WTC11 (cell line): ENCODE measurements around the gene SETD1A. TPM values are rescaled to one million over a fixed set of nuclear protein-coding genes. Genes with fewer than 3 reads are reported as not detected.
"Not testable (repeated sequence)": the region's sequence is repeated elsewhere in the genome, so short reads cannot be mapped to it uniquely, and the experiment has no call there.

ENCODE experiments used
- ATAC-seq: fragments of 200-7000 bp; cut with Tn5 transposase; 2 replicates; pipeline ENCODE4 v1.10.0; 2021; ENCODE audit warnings: mild to moderate bottlenecking, moderate library complexity
- CTCF ChIA-PET: fragments of 300-600 bp; sonication (Branson Sonifier 250); formaldehyde crosslinking; loops from one replicate; lab custom pipeline; 2021; ENCODE audit warnings: antibody characterized with exemption; lab: Charles Lee
- POLR2A ChIA-PET: fragments of 350-600 bp; sonication (Branson Sonifier 250); formaldehyde crosslinking; loops from one replicate; lab custom pipeline; 2021; ENCODE audit warnings: antibody characterized with exemption; lab: Charles Lee
- DNase-seq: peaks from one replicate; pipeline ENCODE4 v3.0.0; 2021; ENCODE audit warnings: low spot score
- H3K27ac Mint-ChIP-seq: 2 replicates; pipeline ENCODE4 v1.8.0; 2021; ENCODE audit warnings: mixed read lengths
- H3K27me3 Mint-ChIP-seq: 2 replicates; pipeline ENCODE4 v1.8.0; 2021; ENCODE audit warnings: low read depth, mild to moderate bottlenecking, moderate library complexity, mixed read lengths
- H3K36me3 Mint-ChIP-seq: 2 replicates; pipeline ENCODE4 v1.8.0; 2021; ENCODE audit warnings: mixed read lengths
- H3K4me1 Mint-ChIP-seq: 2 replicates; pipeline ENCODE4 v1.8.0; 2022; ENCODE audit warnings: mixed read lengths
- H3K4me3 Mint-ChIP-seq: 2 replicates; pipeline ENCODE4 v1.8.0; 2021; ENCODE audit warnings: mild to moderate bottlenecking, moderate library complexity, mixed read lengths
- H3K9me3 Mint-ChIP-seq: 2 replicates; pipeline ENCODE4 v1.8.0; 2021; ENCODE audit warnings: mixed read lengths
- CBFB ChIP-seq: sonication (generic); formaldehyde crosslinking; IDR thresholded peaks from 2 replicates; pipeline ENCODE4 v1.8.1; 2022; ENCODE audit warnings: mild to moderate bottlenecking, low read depth, missing genetic modification reagents
- CREB1 ChIP-seq: sonication (generic); formaldehyde crosslinking; IDR thresholded peaks from 2 replicates; pipeline ENCODE4 v1.8.0; 2023; ENCODE audit warnings: mild to moderate bottlenecking, missing genetic modification reagents
- JAZF1 ChIP-seq: fragments of 250-450 bp; sonication (Bioruptor Pico); IDR thresholded peaks from 2 replicates; pipeline ENCODE4 v1.9.0; 2021; ENCODE audit warnings: moderate library complexity, mild to moderate bottlenecking, inconsistent platforms
- MYBL2 ChIP-seq: sonication (generic); formaldehyde crosslinking; IDR thresholded peaks from 2 replicates; pipeline ENCODE4 v1.8.1; 2023; ENCODE audit warnings: mild to moderate bottlenecking, moderate library complexity, missing genetic modification reagents
- NFYB ChIP-seq: sonication (generic); formaldehyde crosslinking; conservative IDR thresholded peaks from 2 replicates; pipeline ENCODE4 v1.8.0; 2022; ENCODE audit warnings: low read depth, missing genetic modification reagents
- RORB ChIP-seq: fragments of 250-450 bp; sonication (Bioruptor Pico); IDR thresholded peaks from 2 replicates; pipeline ENCODE4 v1.9.0; 2021; ENCODE audit warnings: mild to moderate bottlenecking
- SMAD3 ChIP-seq: sonication (generic); formaldehyde crosslinking; IDR thresholded peaks from 2 replicates; pipeline ENCODE4 v1.8.0; 2022; ENCODE audit warnings: missing genetic modification reagents, mild to moderate bottlenecking, borderline replicate concordance
- SOX15 ChIP-seq: fragments of 250-450 bp; sonication (Bioruptor Pico); IDR thresholded peaks from 2 replicates; pipeline ENCODE4 v1.9.0; 2021; ENCODE audit warnings: mild to moderate bottlenecking
- TCF7 ChIP-seq: sonication (generic); formaldehyde crosslinking; IDR thresholded peaks from 2 replicates; pipeline ENCODE4 v1.8.0; 2022; ENCODE audit warnings: mild to moderate bottlenecking, low read depth, missing genetic modification reagents, moderate library complexity
- TEAD1 ChIP-seq: sonication (generic); formaldehyde crosslinking; IDR thresholded peaks from 2 replicates; pipeline ENCODE4 v1.8.0; 2022; ENCODE audit warnings: mild to moderate bottlenecking, missing genetic modification reagents
- ZNF121 ChIP-seq: sonication (generic); formaldehyde crosslinking; IDR thresholded peaks from 2 replicates; pipeline ENCODE4 v1.8.0; 2023; ENCODE audit warnings: missing genetic modification reagents
- ZNF219 ChIP-seq: sonication (generic); formaldehyde crosslinking; IDR thresholded peaks from 2 replicates; pipeline ENCODE4 v1.8.0; 2023; ENCODE audit warnings: missing genetic modification reagents, mild to moderate bottlenecking, borderline replicate concordance
- total RNA-seq: library from RNA; stranded (reverse); gene quantifications from 3 replicates; pipeline ENCODE4 v1.2.3, GENCODE V29; 2021
- TF ChIP-seq, protein P1 (sequence below): sonication (generic); formaldehyde crosslinking; IDR thresholded peaks from 2 replicates; pipeline ENCODE4 v1.8.1; 2022; ENCODE audit warnings: missing genetic modification reagents, borderline replicate concordance
- TF ChIP-seq, protein P2 (sequence below): sonication (generic); formaldehyde crosslinking; conservative IDR thresholded peaks from 2 replicates; pipeline ENCODE4 v1.8.1; 2023; ENCODE audit warnings: mild to moderate bottlenecking, low read depth, missing genetic modification reagents, moderate library complexity
- TF ChIP-seq, protein P3 (sequence below): sonication (generic); formaldehyde crosslinking; IDR thresholded peaks from 2 replicates; pipeline ENCODE4 v1.8.0; 2022; ENCODE audit warnings: mild to moderate bottlenecking, missing genetic modification reagents
- TF ChIP-seq, protein P4 (sequence below): sonication (generic); formaldehyde crosslinking; IDR thresholded peaks from 2 replicates; pipeline ENCODE4 v1.8.1; 2023; ENCODE audit warnings: mild to moderate bottlenecking, moderate library complexity, missing genetic modification reagents
- TF ChIP-seq, protein P5 (sequence below): fragments of 200-600 bp; IDR thresholded peaks from 2 replicates; pipeline ENCODE4 v1.8.0; 2022; ENCODE audit warnings: antibody characterized with exemption
- TF ChIP-seq, protein P6 (sequence below): sonication (generic); formaldehyde crosslinking; IDR thresholded peaks from 2 replicates; pipeline ENCODE4 v1.8.0; 2022; ENCODE audit warnings: missing genetic modification reagents
- TF ChIP-seq, protein P7 (sequence below): fragments of 250-450 bp; sonication (Bioruptor Pico); IDR thresholded peaks from 2 replicates; pipeline ENCODE4 v2.1.2; 2022; ENCODE audit warnings: mild to moderate bottlenecking, moderate library complexity
- TF ChIP-seq, protein P8 (sequence below): sonication (generic); formaldehyde crosslinking; IDR thresholded peaks from 2 replicates; pipeline ENCODE4 v1.8.1; 2023; ENCODE audit warnings: mild to moderate bottlenecking, missing genetic modification reagents, moderate library complexity

The SETD1A gene
- total RNA-seq, 1 experiment from 2014 or later, result 31.1 TPM

DNA sequence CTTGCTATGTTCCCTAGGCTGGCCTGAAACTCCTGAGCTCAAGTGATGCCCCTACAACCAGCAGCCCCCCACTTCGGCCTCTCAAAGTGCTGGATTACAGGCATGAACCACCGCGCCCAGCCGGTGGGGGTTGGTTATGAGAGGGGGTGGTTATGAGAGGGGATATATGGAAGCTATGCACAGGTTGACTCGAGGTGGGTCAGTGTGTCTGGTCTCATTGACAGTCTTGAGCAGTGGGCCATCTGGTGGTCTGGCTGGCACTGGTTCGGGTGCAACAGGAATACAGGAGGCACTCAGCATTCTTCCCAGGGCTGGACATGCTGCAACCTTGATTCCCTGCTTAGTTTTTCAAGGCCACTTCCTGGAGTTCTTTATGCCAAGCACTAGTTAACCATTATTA, 58.5 kb downstream of the SETD1A start (continued):
- TF ChIP-seq, protein P1, sequence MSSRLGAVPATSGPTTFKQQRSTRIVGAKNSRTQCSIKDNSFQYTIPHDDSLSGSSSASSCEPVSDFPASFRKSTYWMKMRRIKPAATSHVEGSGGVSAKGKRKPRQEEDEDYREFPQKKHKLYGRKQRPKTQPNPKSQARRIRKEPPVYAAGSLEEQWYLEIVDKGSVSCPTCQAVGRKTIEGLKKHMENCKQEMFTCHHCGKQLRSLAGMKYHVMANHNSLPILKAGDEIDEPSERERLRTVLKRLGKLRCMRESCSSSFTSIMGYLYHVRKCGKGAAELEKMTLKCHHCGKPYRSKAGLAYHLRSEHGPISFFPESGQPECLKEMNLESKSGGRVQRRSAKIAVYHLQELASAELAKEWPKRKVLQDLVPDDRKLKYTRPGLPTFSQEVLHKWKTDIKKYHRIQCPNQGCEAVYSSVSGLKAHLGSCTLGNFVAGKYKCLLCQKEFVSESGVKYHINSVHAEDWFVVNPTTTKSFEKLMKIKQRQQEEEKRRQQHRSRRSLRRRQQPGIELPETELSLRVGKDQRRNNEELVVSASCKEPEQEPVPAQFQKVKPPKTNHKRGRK, result no peak
- no peak for TF ChIP-seq TEAD1 (CRISPR knock-in tag)
- no peak for TF ChIP-seq ZNF219 (CRISPR knock-in tag)
- TF ChIP-seq ZNF121 (CRISPR knock-in tag), result no peak
- TF ChIP-seq SMAD3 (CRISPR knock-in tag), result no peak
- TF ChIP-seq, protein P2, sequence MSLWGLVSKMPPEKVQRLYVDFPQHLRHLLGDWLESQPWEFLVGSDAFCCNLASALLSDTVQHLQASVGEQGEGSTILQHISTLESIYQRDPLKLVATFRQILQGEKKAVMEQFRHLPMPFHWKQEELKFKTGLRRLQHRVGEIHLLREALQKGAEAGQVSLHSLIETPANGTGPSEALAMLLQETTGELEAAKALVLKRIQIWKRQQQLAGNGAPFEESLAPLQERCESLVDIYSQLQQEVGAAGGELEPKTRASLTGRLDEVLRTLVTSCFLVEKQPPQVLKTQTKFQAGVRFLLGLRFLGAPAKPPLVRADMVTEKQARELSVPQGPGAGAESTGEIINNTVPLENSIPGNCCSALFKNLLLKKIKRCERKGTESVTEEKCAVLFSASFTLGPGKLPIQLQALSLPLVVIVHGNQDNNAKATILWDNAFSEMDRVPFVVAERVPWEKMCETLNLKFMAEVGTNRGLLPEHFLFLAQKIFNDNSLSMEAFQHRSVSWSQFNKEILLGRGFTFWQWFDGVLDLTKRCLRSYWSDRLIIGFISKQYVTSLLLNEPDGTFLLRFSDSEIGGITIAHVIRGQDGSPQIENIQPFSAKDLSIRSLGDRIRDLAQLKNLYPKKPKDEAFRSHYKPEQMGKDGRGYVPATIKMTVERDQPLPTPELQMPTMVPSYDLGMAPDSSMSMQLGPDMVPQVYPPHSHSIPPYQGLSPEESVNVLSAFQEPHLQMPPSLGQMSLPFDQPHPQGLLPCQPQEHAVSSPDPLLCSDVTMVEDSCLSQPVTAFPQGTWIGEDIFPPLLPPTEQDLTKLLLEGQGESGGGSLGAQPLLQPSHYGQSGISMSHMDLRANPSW (CRISPR knock-in tag), result no peak
- TF ChIP-seq, protein P3, sequence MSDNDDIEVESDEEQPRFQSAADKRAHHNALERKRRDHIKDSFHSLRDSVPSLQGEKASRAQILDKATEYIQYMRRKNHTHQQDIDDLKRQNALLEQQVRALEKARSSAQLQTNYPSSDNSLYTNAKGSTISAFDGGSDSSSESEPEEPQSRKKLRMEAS (CRISPR knock-in tag), result no peak
- TF ChIP-seq, protein P4, sequence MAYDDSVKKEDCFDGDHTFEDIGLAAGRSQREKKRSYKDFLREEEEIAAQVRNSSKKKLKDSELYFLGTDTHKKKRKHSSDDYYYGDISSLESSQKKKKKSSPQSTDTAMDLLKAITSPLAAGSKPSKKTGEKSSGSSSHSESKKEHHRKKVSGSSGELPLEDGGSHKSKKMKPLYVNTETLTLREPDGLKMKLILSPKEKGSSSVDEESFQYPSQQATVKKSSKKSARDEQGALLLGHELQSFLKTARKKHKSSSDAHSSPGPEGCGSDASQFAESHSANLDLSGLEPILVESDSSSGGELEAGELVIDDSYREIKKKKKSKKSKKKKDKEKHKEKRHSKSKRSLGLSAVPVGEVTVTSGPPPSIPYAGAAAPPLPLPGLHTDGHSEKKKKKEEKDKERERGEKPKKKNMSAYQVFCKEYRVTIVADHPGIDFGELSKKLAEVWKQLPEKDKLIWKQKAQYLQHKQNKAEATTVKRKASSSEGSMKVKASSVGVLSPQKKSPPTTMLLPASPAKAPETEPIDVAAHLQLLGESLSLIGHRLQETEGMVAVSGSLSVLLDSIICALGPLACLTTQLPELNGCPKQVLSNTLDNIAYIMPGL (CRISPR knock-in tag), result no peak
- TF ChIP-seq JAZF1 (CRISPR knock-in tag), result no peak

DNA sequence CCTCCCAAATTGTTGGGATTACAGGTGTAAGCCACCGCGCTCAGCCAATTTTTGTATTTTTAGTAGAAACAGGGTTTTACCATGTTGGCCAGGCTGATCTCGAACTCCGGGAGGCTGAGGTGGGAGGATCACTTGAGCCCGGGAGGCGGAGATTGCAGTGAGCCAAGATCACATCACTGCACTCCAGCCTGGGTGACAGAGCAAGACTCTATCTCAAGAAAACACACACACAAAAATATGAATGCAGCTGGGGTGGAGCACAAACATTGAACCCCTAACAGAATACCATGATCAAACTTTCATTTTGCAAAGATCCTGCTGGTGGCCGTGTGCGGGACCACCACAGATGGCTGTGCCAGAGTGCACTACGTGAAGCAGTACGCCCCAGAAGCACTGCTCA, 60.2 kb downstream of the SETD1A start:
- H3K4me1 Mint-ChIP-seq, H3K27ac Mint-ChIP-seq, H3K36me3 Mint-ChIP-seq, POLR2A ChIA-PET, DNase-seq, H3K9me3 Mint-ChIP-seq, ATAC-seq, H3K4me3 Mint-ChIP-seq: not testable (repeated sequence)
- CTCF ChIA-PET, result interaction anchor here (2.4 kb wide), 1 partner anchor 32 kb away, joined by 19 read pairs; the partner anchor contains the start of gene HSD3B7
- peaks cover 17% of the 10 kb centered on the region for H3K27me3 Mint-ChIP-seq

DNA sequence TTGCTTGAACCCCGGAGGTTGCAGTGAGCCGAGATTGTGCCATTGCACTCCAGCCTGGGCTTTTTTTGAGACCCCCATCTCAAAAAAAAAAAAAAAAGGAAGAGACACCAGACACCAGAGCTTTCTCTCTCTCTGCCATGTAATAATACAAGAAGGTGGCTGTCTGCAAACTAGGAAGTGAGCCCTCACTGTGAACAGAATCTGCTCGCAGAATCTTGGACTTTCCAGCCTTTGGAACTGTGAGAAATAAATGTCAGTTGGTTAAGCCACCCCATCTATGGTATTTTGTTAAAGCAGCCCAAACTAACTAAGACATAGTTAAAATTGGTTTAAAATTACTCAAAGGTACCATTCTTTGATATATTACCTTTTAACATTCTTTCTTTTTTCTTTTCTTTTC, 63.0 kb downstream of the SETD1A start:
- Mint-ChIP-seq H3K27me3 (0 out of 2 replicates have a peak, but pooled peaks cover under 1% of the 10 kb centered on the region), H3K27ac (no peak overlapping the region), H3K9me3 (no peaks in the 10 kb centered on the region), H3K4me3 (no peak overlapping the region), H3K36me3 (no peaks in the 10 kb centered on the region), H3K4me1 (peaks cover 2% of the 10 kb centered on the region; the same call in 1 of the 2 replicates)
- ATAC-seq, result no peak
- ChIA-PET POLR2A (no interaction called here), CTCF (no interaction called here)
- no peak for DNase-seq
- TF ChIP-seq MYBL2, result no peak
- TF ChIP-seq NFYB (CRISPR knock-in tag), result no peak
- no peak for TF ChIP-seq RORB
- no peak for TF ChIP-seq TCF7 (CRISPR knock-in tag)
- TF ChIP-seq, protein P5, sequence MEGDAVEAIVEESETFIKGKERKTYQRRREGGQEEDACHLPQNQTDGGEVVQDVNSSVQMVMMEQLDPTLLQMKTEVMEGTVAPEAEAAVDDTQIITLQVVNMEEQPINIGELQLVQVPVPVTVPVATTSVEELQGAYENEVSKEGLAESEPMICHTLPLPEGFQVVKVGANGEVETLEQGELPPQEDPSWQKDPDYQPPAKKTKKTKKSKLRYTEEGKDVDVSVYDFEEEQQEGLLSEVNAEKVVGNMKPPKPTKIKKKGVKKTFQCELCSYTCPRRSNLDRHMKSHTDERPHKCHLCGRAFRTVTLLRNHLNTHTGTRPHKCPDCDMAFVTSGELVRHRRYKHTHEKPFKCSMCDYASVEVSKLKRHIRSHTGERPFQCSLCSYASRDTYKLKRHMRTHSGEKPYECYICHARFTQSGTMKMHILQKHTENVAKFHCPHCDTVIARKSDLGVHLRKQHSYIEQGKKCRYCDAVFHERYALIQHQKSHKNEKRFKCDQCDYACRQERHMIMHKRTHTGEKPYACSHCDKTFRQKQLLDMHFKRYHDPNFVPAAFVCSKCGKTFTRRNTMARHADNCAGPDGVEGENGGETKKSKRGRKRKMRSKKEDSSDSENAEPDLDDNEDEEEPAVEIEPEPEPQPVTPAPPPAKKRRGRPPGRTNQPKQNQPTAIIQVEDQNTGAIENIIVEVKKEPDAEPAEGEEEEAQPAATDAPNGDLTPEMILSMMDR, result no peak
- TF ChIP-seq SOX15, result no peak
- TF ChIP-seq, protein P6, sequence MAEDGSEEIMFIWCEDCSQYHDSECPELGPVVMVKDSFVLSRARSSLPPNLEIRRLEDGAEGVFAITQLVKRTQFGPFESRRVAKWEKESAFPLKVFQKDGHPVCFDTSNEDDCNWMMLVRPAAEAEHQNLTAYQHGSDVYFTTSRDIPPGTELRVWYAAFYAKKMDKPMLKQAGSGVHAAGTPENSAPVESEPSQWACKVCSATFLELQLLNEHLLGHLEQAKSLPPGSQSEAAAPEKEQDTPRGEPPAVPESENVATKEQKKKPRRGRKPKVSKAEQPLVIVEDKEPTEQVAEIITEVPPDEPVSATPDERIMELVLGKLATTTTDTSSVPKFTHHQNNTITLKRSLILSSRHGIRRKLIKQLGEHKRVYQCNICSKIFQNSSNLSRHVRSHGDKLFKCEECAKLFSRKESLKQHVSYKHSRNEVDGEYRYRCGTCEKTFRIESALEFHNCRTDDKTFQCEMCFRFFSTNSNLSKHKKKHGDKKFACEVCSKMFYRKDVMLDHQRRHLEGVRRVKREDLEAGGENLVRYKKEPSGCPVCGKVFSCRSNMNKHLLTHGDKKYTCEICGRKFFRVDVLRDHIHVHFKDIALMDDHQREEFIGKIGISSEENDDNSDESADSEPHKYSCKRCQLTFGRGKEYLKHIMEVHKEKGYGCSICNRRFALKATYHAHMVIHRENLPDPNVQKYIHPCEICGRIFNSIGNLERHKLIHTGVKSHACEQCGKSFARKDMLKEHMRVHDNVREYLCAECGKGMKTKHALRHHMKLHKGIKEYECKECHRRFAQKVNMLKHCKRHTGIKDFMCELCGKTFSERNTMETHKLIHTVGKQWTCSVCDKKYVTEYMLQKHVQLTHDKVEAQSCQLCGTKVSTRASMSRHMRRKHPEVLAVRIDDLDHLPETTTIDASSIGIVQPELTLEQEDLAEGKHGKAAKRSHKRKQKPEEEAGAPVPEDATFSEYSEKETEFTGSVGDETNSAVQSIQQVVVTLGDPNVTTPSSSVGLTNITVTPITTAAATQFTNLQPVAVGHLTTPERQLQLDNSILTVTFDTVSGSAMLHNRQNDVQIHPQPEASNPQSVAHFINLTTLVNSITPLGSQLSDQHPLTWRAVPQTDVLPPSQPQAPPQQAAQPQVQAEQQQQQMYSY (CRISPR knock-in tag), result no peak
- TF ChIP-seq, protein P7, sequence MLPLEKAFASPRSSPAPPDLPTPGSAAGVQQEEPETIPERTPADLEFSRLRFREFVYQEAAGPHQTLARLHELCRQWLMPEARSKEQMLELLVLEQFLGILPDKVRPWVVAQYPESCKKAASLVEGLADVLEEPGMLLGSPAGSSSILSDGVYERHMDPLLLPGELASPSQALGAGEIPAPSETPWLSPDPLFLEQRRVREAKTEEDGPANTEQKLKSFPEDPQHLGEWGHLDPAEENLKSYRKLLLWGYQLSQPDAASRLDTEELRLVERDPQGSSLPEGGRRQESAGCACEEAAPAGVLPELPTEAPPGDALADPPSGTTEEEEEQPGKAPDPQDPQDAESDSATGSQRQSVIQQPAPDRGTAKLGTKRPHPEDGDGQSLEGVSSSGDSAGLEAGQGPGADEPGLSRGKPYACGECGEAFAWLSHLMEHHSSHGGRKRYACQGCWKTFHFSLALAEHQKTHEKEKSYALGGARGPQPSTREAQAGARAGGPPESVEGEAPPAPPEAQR (CRISPR knock-in tag), result no peak
- TF ChIP-seq CBFB (CRISPR knock-in tag), result no peak
- TF ChIP-seq, protein P8, sequence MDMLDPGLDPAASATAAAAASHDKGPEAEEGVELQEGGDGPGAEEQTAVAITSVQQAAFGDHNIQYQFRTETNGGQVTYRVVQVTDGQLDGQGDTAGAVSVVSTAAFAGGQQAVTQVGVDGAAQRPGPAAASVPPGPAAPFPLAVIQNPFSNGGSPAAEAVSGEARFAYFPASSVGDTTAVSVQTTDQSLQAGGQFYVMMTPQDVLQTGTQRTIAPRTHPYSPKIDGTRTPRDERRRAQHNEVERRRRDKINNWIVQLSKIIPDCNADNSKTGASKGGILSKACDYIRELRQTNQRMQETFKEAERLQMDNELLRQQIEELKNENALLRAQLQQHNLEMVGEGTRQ (CRISPR knock-in tag), result no peak
- TF ChIP-seq CREB1 (CRISPR knock-in tag), result no peak
